Measurements from ENCODE around the gene MAPK12.

Gene MAPK12

DNA sequence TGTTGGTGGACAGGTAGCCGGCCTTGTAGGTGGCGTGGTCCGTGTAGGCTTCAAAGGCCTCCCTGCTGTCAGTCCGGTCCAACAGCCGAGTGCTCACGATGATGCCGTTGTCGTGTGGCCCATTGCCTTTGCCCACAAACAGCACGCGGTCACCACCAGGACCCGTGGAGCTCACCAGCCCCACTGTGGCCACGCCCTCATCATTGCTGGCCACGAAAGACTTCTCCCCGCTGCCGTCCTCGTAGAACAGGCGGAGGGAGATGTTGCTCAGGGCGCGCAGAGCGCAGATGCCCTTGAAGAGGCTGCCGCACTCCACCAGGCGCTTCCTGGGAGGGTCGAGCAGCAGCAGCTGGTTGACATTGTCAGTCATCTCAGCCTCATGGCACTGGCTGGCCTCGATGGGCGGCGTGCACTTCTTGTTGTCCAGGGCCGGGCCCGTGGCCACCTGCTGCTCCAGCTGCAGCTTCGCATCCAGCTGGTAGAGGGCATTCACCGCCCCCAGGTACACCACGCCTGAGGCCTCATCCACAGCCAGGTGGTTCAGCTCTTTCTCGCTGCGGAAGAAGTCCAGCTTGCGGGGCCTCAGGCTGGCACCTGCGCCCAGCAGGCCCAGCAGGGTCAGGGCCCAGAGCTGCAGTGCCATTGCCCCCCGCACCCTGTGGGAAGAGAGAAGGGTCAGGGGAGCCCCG, 28.6 kb upstream of the MAPK12 start:
- Mint-ChIP-seq H3K4me1 (ENCODE audit: low read depth) (peaks cover 12% of the 10 kb centered on the region), H3K27me3 (no peaks in the 10 kb centered on the region), H3K36me3 (no peaks in the 10 kb centered on the region), H3K27ac (no peak overlapping the region), H3K4me3 (no peak overlapping the region), H3K9me3 (ENCODE audit: low read depth) (no peaks in the 10 kb centered on the region)

DNA sequence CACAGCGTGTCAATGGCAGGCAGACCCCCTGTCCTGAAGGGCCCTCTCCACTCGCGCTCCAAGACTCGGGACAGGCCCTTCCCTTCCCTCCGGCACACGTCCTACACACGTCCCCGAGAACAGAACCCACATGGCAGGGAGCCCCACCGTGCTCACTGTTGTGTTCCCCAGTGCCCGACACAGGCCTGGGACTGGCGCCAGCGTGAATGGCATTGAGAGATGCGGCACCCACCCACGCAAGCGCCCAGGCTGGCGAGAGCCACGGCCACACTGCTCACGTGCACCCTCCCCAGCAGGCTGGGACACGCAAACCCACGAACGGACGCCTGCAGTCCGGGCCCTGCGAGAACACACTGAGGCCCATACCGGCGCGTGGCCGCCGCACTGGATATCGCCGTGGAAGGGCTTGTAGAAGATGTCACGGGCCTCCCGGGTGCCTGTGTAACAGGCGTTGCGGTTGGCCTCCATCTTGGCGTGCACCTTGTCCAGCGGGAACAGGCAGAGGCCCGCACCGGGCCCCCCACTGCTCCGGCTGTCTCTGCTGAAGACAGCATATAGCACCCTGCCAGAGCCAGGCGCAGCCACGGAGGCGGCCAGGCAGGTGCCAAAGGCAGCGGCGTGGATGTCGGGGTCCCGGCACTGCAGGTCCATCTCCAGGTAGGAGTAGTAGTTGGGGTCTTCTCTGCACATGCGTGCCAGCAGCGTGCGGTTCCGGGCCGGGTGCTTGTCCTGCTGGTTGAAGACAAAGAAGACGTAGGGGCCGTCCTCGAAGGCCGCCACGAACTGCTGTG, 27.9 kb upstream of the MAPK12 start:
- Mint-ChIP-seq H3K9me3 (ENCODE audit: low read depth) (no peaks in the 10 kb centered on the region), H3K27ac (no peak overlapping the region), H3K27me3 (no peaks in the 10 kb centered on the region), H3K4me3 (no peak overlapping the region), H3K4me1 (ENCODE audit: low read depth) (peaks cover 12% of the 10 kb centered on the region), H3K36me3 (no peaks in the 10 kb centered on the region)

- Mint-ChIP-seq H3K9me3 (ENCODE audit: low read depth) (no peaks in the 10 kb centered on the region), H3K27me3 (no peaks in the 10 kb centered on the region), H3K27ac (no peak overlapping the region), H3K36me3 (no peaks in the 10 kb centered on the region), H3K4me3 (no peak overlapping the region), H3K4me1 (ENCODE audit: low read depth) (peaks cover 7% of the 10 kb centered on the region)
Observed at GRCh38 chr22:50287731-50288130, 26.2 kb upstream of the MAPK12 start.

- Mint-ChIP-seq H3K27me3 (no peaks in the 10 kb centered on the region), H3K36me3 (no peaks in the 10 kb centered on the region), H3K4me1 (ENCODE audit: low read depth) (peaks cover under 1% of the 10 kb centered on the region), H3K27ac (no peak overlapping the region), H3K4me3 (no peak overlapping the region), H3K9me3 (ENCODE audit: low read depth) (no peaks in the 10 kb centered on the region)
Observed at GRCh38 chr22:50286701-50287318, 25.3 kb upstream of the MAPK12 start.

DNA sequence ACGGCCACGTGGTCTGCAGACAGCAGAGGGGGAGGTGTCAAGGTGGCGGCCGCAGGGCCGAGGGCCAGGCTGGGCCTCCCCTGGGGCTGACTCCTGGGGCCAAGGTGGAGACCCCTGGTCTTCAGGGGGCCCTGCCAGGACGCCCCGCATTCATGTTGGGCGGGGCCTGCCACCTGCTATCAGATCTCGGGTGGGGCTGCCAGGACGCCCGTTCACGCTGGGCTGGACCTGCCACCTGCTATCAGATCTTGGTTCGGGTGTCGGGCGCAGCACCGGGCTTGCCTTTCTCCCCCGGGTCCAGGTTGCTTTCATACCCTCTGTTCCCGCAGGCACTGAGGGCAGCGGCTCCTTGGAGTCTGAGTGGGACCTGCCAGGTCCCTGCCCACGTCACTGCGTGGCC, 24.8 kb upstream of the MAPK12 start:
- no peak overlapping the region for H3K27ac Mint-ChIP-seq
- no peaks in the 10 kb centered on the region for H3K27me3 Mint-ChIP-seq
- no peaks in the 10 kb centered on the region for H3K36me3 Mint-ChIP-seq
- H3K4me1 Mint-ChIP-seq (ENCODE audit: low read depth): no peaks in the 10 kb centered on the region
- H3K4me3 Mint-ChIP-seq: no peak overlapping the region
- H3K9me3 Mint-ChIP-seq (ENCODE audit: low read depth): no peaks in the 10 kb centered on the region

GRCh38 chr22:50285568-50286229, 24.2 kb upstream of the MAPK12 start:
- Mint-ChIP-seq H3K27ac (no peak overlapping the region), H3K36me3 (no peaks in the 10 kb centered on the region), H3K4me3 (no peak overlapping the region), H3K27me3 (no peaks in the 10 kb centered on the region), H3K9me3 (ENCODE audit: low read depth) (no peaks in the 10 kb centered on the region), H3K4me1 (ENCODE audit: low read depth) (no peaks in the 10 kb centered on the region)

GRCh38 chr22:50284479-50284878, 23.0 kb upstream of the MAPK12 start:
- no peaks in the 10 kb centered on the region for H3K36me3 Mint-ChIP-seq
- H3K4me1 Mint-ChIP-seq (ENCODE audit: low read depth): no peaks in the 10 kb centered on the region
- no peak overlapping the region for H3K27ac Mint-ChIP-seq

DNA sequence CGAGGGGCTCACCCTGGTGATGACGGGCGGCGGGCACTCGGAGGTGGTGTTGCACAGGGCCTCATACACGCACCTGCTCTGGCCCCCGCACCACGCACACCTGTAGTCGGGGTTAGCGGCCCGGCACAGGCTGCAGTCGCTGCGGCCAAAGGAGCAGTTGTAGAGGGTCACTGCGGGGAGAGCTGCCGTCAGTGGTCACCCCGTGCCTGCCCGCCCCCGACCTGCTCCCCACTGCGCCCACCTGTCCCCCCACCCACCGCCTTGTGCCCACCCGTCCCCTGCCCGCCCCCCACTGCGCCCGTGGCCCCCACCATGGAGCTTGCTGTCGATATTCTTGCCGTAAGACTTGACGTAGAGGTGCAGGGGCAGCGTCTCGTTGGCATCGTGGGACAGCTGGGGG, 22.3 kb upstream of the MAPK12 start:
- Mint-ChIP-seq H3K36me3 (no peaks in the 10 kb centered on the region), H3K27me3 (no peaks in the 10 kb centered on the region), H3K4me1 (ENCODE audit: low read depth) (no peaks in the 10 kb centered on the region)

More at GRCh38 chr22:50284479-50284878, 23.0 kb upstream of the MAPK12 start:
- Mint-ChIP-seq H3K9me3 (ENCODE audit: low read depth) (no peaks in the 10 kb centered on the region), H3K4me3 (no peak overlapping the region), H3K27me3 (no peaks in the 10 kb centered on the region)

GRCh38 chr22:50282361-50283155, 21.1 kb upstream of the MAPK12 start:
- Mint-ChIP-seq H3K27me3 (no peaks in the 10 kb centered on the region), H3K4me1 (ENCODE audit: low read depth) (no peaks in the 10 kb centered on the region), H3K36me3 (no peaks in the 10 kb centered on the region), H3K9me3 (ENCODE audit: low read depth) (no peaks in the 10 kb centered on the region), H3K27ac (no peak overlapping the region), H3K4me3 (no peak overlapping the region)

More for the DNA sequence above, 22.3 kb upstream of the MAPK12 start:
- Mint-ChIP-seq H3K27ac (no peak overlapping the region), H3K4me3 (no peak overlapping the region), H3K9me3 (ENCODE audit: low read depth) (no peaks in the 10 kb centered on the region)

GRCh38 chr22:50281957-50282356, 20.5 kb upstream of the MAPK12 start:
- no peaks in the 10 kb centered on the region for H3K36me3 Mint-ChIP-seq
- H3K9me3 Mint-ChIP-seq (ENCODE audit: low read depth): no peaks in the 10 kb centered on the region
- H3K27ac Mint-ChIP-seq: no peak overlapping the region
- H3K4me1 Mint-ChIP-seq (ENCODE audit: low read depth): no peaks in the 10 kb centered on the region
- no peaks in the 10 kb centered on the region for H3K27me3 Mint-ChIP-seq
- no peak overlapping the region for H3K4me3 Mint-ChIP-seq

DNA sequence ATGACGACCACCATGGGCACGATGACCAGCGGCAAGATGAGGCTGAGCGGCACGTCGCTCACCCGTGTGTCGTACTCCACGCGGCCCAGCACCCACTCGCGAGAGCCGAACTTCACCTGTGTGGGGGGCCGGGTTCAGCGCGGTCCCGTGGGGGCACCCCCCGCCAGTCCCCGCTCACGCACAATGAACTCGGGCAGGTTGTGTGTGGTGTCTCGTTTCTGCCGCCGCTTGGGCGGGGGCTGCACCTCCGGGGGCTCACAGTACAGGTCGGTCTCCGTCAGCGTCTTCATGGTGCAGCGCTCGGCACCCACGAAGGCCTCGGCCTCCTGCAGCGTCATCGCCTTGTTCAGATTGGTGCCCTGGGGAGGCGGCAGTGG, 19.9 kb upstream of the MAPK12 start:
- Mint-ChIP-seq H3K27ac (no peak overlapping the region), H3K9me3 (ENCODE audit: low read depth) (no peaks in the 10 kb centered on the region), H3K36me3 (no peaks in the 10 kb centered on the region), H3K27me3 (no peaks in the 10 kb centered on the region), H3K4me1 (ENCODE audit: low read depth) (peaks cover 2% of the 10 kb centered on the region), H3K4me3 (no peak overlapping the region)

DNA sequence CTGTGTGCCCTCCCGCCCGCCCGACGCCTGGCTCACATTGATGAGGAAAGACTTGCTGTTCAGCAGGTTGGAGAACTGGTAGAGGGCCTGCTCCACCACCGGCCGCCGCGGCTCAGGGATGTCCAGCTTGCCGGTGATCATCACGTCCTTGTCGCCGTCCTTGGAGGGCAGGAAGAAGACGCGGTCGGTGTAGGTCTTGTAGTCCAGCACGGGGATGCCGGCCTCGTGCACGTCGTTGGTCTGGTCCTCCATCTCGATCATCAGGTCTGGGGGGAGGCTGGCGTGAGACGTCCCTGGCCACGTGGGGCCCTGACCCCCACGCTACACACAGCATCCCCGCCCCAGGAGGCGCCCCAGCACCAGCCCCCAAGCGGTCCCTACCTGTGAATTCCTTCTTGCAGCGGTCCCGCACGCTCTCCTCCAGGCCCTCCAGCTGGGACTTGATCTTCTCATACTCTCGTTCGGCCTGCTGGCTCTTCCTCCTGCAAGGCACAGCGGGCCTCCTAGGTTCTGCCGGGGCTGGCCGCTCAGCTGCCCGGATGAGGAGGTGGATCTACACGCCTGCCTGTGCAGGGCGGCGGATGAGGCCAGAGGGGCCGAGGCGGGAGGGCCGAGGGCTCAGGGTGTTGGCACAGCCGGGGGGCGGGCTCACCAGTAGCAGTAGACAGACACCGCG, 19.4 kb upstream of the MAPK12 start:
- Mint-ChIP-seq H3K36me3 (no peaks in the 10 kb centered on the region), H3K27me3 (no peaks in the 10 kb centered on the region), H3K4me1 (ENCODE audit: low read depth) (peaks cover 2% of the 10 kb centered on the region), H3K27ac (no peak overlapping the region), H3K4me3 (no peak overlapping the region), H3K9me3 (ENCODE audit: low read depth) (no peaks in the 10 kb centered on the region)

DNA sequence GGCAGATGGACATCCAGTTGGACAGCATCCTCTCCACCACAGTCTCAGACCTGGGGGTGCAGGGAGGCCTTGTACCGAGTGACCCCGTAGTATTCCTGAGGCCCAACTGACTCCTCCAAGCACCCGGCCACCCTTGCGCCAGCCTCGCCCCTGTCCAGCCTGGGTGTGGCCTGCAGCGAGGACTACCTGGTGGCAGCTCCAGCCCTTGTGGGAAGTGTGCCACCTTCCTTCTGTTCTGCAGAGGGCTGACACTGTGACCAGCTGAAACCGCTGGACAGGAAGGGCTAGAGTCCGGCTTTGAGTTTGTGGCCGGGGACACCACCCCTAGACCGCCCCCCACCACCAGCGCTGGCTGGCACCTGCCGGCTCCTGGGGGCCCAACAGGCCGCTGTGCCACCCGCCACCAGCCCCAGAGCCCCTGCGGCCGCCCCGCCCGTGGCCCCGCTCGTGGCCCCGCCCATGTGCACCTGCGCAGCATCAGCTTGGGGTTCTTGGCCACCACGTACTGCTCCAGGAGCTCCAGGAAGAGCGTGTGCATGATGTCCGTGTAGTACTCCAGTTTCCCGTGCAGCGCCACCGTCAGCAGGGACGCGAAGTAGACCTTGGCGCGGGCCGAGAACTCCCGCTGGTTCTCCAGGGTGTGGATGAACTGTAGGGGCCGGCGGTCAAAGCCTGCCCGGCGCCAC, 18.7 kb upstream of the MAPK12 start:
- H3K27ac Mint-ChIP-seq: no peak overlapping the region
- no peaks in the 10 kb centered on the region for H3K9me3 Mint-ChIP-seq (ENCODE audit: low read depth)
- no peaks in the 10 kb centered on the region for H3K27me3 Mint-ChIP-seq
- H3K4me1 Mint-ChIP-seq (ENCODE audit: low read depth): peaks cover 2% of the 10 kb centered on the region
- no peaks in the 10 kb centered on the region for H3K36me3 Mint-ChIP-seq
- no peak overlapping the region for H3K4me3 Mint-ChIP-seq

Data from activated naive CD8-positive, alpha-beta T cell (primary cell).